ENCODE data around the gene BSDC1. TPM values are rescaled to one million over a fixed set of nuclear protein-coding genes. Genes with fewer than 3 reads are reported as not detected.
A peak's percentile ranks its signal among the peaks of the same experiment; 100 is the strongest.

Gene BSDC1
- total RNA-seq, 1 donor from 2014 or later, result 63.2 TPM

DNA sequence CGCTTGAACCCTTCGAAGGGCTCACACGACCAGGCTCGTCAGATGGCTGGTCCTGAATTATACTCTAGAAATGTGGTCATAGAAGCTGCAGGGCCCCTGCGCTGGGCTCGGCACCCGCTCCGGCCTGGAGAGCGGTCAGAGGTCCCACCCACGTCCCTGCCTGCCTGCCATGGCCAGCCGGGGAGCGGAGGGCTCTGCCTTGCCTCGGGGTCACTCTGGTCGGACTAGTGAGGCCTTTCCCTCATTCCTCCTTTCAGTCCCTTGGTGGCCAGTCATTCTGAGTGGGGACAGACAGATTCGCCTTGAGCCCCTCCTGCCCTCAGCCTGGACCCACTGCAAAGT, 57.7 kb downstream of the BSDC1 start:
- no peak for TF ChIP-seq CTCF (IDR thresholded peaks at IDR 0.05)
- H3K4me3 ChIP-seq, result peak overlapping the region; percentile 63
- ATAC-seq (no peak), DNase-seq (no peak)
- H3K36me3 ChIP-seq, result peaks cover 17% of the 10 kb centered on the region
- intact Hi-C loops (cut with DNase I), result no loop called here
- no peaks in the 10 kb centered on the region for H3K9me3 ChIP-seq
- peaks cover 65% of the 10 kb centered on the region for H3K4me1 ChIP-seq
- H3K27me3 ChIP-seq (ENCODE audit: low read depth), result no peaks in the 10 kb centered on the region
- H3K27ac ChIP-seq, result peak overlapping the region; percentile 49

- no peak for TF ChIP-seq CTCF (IDR thresholded peaks at IDR 0.05)
- H3K27me3 ChIP-seq (ENCODE audit: low read depth), result no peaks in the 10 kb centered on the region
- peak within 1 kb of the TSS; percentile 60 for H3K27ac ChIP-seq
- peak within 1 kb of the TSS; percentile 63 for H3K4me3 ChIP-seq
- DNase-seq (peak; percentile 89), ATAC-seq (peak; percentile 74 to 82)
- H3K4me1 ChIP-seq, result peaks cover 63% of the 10 kb centered on the region
- no peaks in the 10 kb centered on the region for H3K9me3 ChIP-seq
- intact Hi-C loops (cut with DNase I), result no loop called here
- H3K36me3 ChIP-seq, result peaks cover 23% of the 10 kb centered on the region
These were observed 58.3 kb downstream of the BSDC1 start, which contains the start of gene MARCKSL1 for GRCh38 chr1:32335790-32336590. Gene MARCKSL1 (minus strand): TSS chr1:32336233. CDS start chr1:32336033, 200 bp downstream.

DNA sequence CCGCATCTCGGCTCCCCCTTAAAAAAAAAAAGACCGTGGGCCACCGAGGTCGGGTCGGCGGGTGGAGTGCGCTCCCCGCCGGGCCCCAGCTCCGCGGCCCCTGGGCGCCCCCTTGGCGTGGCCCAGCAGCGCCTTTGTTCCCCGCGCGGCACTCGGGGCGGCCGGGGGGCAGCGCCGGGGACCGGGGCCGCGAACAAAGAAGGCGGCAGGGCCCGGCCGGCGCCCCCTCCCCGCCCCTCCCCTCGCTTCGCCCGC, 58.8 kb downstream of the BSDC1 start:
- no peak for DNase-seq
- Histone ChIP-seq H3K36me3 (peaks cover 28% of the 10 kb centered on the region), H3K27ac (peak overlapping the region; percentile 60), H3K27me3 (ENCODE audit: low read depth) (no peaks in the 10 kb centered on the region), H3K4me1 (peaks cover 63% of the 10 kb centered on the region), H3K9me3 (no peaks in the 10 kb centered on the region), H3K4me3 (peak overlapping the region; percentile 63)
- peak in 1 of 2 donors; percentile 14 for ATAC-seq
- no peak for TF ChIP-seq CTCF (IDR thresholded peaks at IDR 0.05)
- intact Hi-C loops (cut with DNase I), result no loop called here

- Histone ChIP-seq H3K4me3 (peak overlapping the region; percentile 63), H3K27ac (peak overlapping the region; percentile 60), H3K27me3 (ENCODE audit: low read depth) (no peaks in the 10 kb centered on the region), H3K36me3 (peaks cover 32% of the 10 kb centered on the region), H3K4me1 (peaks cover 63% of the 10 kb centered on the region), H3K9me3 (no peaks in the 10 kb centered on the region)
- DNase-seq, result peak; percentile 71
- peak; percentile 53 to 69 for ATAC-seq
- TF ChIP-seq CTCF (IDR thresholded peaks at IDR 0.05), result peak; percentile 78
- intact Hi-C loops (cut with DNase I), result no loop called here
These were observed 59.2 kb downstream of the BSDC1 start for GRCh38 chr1:32334864-32335534.

DNA sequence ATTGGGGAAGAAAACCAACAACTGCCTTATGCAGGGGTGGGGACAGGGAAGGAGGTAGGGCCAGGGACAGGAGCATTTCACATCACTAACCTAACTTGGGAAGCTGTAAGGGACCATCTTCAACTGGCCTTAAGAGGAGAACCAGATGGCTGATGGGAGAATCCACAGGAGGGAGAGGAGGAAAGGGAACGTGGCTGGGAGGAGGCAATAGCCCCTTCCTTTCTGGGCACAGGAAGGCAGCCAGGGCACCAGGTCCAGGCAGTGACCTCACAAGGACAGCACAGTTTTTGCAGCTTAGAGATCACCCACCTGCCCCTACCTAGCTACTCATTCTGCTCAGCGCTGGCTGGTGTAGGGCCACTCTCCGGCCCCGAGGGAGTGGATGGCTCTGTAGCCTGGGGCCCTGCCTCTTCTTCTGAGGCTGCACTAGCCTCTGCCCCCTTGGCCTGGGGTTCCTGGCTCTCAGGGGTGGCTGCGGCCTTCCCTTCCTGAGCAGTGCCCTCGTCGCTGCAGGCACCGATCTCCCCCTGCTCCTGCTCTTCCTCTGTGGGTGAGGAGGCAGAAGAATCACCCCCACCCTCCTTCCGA, 59.9 kb downstream of the BSDC1 start:
- ATAC-seq, result no peak
- TF ChIP-seq CTCF (IDR thresholded peaks at IDR 0.05), result no peak
- no peak for DNase-seq
- Histone ChIP-seq H3K36me3 (peaks cover 37% of the 10 kb centered on the region), H3K27ac (no peak overlapping the region), H3K4me3 (peak overlapping the region; percentile 63), H3K27me3 (ENCODE audit: low read depth) (no peaks in the 10 kb centered on the region), H3K4me1 (peaks cover 56% of the 10 kb centered on the region), H3K9me3 (no peaks in the 10 kb centered on the region)
- intact Hi-C loops (cut with DNase I), result no loop called here
